ENCODE measurements around the gene PTPRG.

The PTPRG gene

DNA sequence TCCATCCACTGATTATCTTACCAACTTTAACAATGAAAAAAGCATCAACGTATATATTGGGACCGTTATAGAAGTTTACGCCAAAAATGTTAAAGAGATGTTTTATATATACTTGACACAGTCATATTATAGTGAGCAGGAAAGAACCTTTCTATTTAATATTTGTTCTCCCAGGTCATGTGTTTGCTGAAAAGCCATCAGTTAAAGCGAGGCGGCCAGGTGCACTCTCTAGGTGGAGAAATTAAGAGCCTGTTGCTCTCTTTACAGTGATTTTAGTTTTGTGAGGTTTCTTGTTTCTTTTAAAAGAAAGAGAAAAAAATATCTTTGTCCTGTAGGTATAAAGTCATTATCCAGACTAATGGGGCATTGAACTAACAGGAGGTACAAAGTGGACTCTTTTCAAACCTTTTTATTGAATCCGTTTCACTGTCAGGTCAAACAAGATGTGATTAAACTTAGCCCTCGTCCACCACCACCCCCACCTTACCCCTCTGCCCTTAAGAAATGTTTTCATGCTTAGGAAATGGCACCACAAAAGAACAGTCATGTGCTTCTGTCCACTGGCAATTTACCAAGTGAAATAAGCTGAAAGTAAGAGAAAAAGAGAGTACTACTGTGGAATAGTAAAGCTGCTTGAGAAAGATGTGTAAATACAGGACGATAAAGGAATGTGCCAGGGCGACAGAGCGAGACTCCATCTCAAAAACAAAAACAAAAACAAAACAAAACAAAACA, 279.9 kb downstream of the PTPRG start:
- no peak for DNase-seq

DNA sequence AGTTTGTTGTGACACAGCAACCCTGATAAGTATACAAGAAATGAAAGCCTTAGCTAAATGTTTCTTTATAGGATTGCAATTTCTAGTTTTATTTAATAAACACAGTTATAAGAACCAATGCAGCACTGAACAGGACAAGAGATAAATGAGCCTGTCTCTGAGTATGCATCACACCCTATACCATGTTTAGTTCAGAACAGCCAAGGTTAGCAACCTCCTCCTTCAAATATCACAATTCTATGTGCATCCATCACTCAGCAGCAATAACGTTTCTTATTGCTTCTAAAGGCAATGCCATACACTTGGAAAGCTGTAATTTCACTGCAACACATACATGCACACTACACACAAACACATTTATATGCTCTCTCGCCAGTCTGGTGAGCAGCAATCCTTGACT, 280.6 kb downstream of the PTPRG start:
- no peak for DNase-seq

- DNase-seq: no peak
Observed at GRCh38 chr3:61844346-61844745, 283.0 kb downstream of the PTPRG start.

DNA sequence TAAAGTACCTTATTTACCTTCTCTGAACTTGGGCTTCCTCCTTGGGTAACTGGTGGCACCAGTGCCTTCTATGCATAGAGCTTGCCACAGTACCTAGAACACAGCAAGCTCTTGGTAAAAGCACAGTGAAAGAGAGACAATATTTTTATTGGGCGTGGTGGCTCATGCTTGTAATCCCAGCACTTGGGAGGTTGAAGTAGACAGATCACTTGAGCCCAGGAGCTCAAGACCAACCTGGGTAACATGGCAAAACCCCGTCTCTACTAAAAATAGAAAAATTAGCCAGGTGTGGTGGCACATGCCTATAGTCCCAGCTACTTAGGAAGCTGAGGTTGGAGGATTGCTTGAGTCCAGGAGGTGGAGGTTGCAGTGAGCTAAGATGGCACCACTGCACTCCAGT, 285.1 kb downstream of the PTPRG start:
- no peak for DNase-seq

GRCh38 chr3:61847784-61848462, 286.6 kb downstream of the PTPRG start:
- no peak for DNase-seq

DNA sequence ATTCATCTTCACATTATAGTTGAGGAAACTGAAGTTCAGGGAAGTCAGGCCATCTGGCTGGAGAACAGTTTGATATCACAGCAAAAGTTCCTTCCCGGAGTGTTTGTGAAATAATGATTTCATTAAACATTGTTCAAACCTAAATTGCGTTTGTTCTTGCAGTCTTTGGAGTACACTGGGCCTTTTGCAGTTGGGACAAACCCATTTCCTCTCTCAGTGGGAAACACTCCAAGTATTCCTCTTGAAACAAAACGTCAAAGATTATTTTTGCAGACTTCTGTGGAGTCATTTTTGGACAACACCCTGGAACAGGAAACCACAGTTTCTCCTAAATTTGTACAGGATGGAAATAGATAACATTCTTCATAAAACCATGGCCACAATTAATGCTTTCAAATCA, 287.5 kb downstream of the PTPRG start:
- no peak for DNase-seq

GRCh38 chr3:61853912-61854311, 292.5 kb downstream of the PTPRG start:
- DNase-seq: no peak

DNA sequence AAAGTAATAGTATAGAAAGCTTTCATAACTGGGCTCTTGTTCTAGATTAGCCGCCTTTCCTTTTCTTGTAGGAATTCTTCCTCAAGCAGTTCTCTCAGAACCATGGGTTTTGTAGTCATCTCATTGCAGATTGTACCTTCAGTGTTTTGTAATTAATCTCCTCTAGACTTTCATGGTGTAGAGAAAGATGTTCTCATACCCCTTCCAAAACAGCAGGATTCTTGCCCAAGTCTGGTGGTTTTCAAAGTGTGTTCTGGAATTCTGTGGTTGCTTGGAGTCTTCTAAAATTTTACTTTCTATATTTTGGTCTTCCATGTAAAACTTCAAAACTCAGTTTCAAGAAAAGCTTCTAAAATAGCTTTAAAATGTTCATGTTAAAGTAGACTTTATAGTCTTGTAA, 293.8 kb downstream of the PTPRG start:
- no peak for DNase-seq

GRCh38 chr3:61857297-61857696, 295.9 kb downstream of the PTPRG start:
- no peak for DNase-seq

GRCh38 chr3:61858054-61858453, 296.7 kb downstream of the PTPRG start:
- DNase-seq: peak; percentile 34

GRCh38 chr3:61861410-61861809, 300.0 kb downstream of the PTPRG start:
- DNase-seq: no peak

DNA sequence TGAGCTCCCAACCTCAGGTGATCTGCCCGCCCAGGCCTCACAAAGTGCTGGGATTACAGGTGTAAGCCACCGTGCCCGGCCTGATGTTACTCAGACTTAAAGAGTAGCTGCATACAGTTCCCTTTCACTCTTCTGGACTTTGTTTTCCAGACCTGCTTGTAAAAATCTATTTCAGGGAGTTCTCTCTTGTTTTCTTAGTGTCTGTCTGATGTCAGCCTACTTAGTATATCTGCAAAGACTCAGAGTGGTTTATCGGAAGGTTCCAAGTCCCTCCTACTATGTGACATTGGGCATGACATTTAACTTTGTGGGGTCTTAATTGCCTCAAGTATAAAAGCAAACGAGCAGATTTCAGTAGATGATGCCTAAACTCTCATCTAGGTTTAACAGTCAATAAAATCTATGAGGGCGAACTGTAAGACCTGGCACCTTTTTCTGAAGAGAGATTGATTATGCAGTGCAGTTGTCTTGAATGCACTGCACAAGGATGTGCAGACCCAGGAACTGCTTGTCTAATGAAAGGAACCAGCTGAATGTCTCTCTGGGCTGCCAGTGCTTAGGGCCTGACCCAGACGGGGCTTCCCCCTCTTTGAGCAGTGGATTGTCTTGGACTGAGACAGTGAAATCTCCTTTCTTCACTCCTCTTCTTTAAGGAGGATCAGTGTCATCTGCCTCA, 301.4 kb downstream of the PTPRG start:
- DNase-seq: no peak

DNA sequence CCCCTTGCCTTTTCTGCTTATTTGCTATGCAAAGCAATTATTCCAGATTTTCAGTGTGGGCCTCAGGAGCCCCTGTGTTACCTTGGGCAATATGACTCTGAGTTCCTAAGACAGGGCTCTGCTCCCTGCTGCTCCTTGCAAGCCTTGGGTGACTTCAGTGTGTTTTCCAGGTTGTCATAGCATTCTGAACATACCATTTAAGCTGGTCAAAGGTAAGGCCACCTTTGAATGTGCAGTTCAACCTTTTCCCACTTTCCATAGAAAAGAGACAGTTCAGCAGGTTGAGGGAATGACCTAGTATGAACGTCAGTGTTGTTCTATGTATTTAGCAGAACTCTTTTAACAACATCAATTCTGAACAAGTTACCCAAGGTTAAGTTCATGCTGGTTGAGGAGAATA, 302.2 kb downstream of the PTPRG start:
- no peak for DNase-seq

DNA sequence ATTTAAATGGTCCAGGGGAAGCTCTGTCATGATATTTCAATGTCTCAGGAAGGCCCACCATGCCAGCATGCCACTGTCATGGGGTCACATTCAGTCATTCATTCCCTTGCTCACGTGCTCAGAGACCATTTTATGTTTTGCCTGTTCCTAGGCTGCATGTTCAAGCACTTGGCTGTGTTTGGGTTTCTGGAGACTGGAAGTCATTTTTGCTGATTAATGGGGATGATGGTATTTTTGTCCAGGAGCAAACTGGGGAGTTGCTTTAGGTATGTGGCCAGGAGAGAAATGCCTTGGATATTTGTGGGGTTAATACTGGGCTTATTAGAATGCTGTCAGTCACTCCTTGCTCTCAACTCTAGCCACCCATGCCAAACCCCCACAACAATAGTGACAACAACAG, 303.5 kb downstream of the PTPRG start:
- DNase-seq: no peak

DNA sequence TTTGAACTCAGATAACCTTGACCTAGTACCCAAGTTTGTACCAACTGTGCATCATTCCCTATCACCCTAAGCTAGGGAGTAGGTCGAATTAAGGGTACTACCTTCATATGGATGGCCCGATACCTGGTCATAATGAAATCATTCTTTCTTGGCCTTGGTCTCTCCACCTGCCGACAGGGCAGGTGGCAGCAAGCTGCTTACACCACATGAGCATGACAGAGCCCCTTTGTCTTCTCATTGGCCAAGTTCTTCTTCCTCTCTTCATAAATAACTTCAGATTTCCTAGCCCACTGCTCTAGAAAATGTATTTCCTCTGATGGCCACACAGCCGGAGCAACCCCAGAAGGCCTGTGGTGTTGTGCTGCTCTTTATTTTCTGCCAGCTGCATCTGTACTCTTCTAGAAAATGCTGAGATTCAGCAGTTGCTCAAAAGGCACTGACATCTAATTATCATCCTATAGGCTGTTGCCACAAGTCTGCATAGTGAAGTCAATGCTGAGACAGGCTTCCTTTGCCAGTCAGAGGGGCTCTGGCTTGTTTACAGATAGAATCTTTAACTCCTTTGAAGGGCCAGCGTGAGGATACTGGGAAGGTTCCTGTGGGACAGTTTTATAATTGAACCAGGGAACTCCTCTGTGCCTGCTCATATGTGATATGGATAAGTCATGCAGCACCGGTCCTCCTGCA, 304.2 kb downstream of the PTPRG start:
- DNase-seq: no peak

GRCh38 chr3:61866153-61866542, 304.8 kb downstream of the PTPRG start:
- no peak for DNase-seq

- no peak for DNase-seq
Observed at GRCh38 chr3:61866961-61867461, 305.6 kb downstream of the PTPRG start.

DNA sequence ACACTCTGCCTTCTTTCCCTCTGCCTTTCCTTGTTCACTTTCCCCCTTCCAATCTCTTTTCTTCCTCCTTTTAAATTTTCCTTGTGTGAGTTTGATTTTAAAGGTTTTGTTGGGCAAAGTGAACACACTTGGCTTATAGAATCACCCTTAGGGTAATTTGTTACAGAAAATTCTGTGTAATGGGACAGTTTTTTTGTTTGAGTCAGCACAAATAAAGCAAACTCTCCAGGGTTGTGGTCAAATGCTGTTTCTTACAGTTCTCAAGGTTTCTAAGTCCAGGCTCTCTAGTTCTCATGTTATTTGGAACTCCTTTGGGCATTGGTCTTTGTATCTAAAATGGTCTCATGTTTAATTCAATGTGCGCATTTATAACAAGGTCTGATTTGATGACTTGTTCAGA, 307.1 kb downstream of the PTPRG start:
- no peak for DNase-seq

DNA sequence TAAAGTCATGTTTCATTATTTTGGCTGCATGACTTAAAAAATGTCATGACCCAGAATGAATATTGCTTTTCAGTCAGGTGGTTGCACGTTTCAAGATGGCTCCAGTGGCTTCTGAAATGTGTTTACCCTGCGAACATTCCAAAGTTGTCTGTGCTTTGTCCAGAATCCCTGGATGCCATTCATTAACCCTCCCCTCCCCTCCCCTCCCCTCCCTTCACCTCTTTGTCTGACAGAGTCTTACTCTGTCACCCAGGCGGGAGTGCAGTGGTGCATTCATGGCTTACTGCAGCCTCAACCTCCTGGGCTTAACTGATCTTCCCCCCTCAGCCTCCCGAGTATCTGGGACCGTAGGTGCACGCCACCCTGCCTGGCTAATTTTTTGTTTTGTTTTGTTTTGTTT, 308.0 kb downstream of the PTPRG start:
- no peak for DNase-seq

DNA sequence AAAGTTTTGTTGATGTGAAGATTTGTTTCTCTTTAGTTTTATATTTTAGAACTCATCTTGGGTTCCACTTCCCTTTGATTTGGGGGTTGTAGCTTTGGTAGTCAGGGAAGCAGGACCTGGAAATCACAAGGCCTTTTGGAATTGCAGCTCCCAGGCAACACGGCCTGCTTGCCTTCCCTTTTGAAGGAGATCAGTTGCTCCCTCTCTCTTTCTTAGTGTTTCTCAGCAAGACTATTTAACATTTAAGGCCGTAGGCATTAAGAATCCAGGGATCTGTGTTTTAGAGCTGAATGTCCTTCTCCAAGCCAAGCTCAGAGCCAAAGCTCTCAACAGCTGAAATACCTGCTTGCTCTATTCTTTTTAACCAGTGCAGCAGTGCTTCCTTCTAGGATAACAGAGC, 310.3 kb downstream of the PTPRG start:
- DNase-seq: no peak

DNA sequence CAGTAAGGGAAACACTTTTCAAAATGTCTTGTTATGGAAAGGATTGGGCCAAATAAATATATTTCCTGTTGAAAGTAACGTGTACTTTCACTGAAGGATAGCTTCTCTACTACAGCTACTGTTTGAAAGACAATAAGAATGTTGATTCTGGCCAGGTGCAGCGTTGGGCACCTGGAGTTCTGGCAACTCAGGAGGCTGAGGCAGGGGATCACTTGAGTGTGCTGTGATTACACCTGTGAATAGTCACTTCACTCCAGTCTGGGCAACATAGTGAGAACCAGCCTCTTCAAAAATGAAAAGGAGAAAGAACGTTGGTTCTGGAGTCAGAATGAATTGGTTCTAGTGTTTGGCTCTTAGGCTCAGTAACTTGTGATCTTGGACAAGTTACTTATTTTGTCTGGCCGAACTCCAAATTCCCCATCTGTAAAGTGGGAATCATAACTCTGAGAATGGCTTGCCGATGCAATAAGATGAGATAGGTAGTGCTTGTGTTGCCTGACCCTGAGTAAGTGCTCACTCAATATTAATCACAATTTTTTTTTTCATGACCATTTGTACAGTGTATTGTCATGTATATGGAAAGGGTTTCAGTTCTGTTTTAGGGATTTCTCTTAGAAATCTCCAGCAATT, 310.8 kb downstream of the PTPRG start:
- no peak for DNase-seq

DNA sequence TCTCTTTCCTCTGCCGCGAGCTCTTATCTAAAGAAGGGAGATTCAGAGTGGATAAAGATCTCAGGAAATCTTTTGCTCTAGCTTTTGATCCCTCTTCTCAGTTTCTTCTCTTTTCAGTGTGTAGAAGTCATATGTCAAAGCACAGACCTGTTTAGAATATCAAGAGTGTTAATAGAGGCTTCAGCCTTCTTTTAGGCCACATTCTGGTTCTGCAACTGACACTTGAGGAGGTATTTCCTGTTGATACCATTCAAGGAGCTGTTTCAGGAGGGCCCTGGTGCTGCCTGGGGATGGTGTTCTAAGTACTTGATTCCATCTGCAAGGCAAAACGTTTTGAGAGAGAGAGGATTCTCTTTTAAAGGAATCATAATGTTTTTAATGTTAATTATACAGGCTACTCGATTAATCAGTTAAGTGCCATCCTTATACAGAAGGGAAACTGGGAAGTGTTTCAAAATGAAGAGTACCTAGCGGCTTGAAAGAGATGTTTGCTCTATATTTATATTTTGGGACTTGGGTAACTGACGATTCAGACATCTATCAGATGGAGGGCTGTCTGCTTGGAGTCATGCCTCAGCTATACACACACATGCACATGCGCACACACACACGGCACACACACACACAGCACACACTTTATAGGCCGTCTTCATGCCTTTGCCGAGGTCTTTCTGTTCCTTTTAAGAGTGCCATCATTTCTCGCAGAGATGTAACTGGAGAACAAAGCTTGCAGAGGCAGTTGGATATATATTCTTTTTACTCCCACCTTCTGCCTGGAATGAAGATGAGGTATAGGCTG, 313.9 kb downstream of the PTPRG start:
- no peak for DNase-seq
